Measurements from ENCODE around the gene SPRED2.
"Not testable (repeated sequence)": the region's sequence is repeated elsewhere in the genome, so short reads cannot be mapped to it uniquely, and the experiment has no call there.

Gene SPRED2

GRCh38 chr2:65340898-65341681, 91.3 kb downstream of the SPRED2 start:
- no peak for DNase-seq (ENCODE audit: low read depth)

GRCh38 chr2:65339648-65340047, 92.8 kb downstream of the SPRED2 start:
- DNase-seq (ENCODE audit: low read depth), result no peak

- DNase-seq (ENCODE audit: low read depth), result not testable (repeated sequence)
Measured at GRCh38 chr2:65338830-65339495, 93.4 kb downstream of the SPRED2 start.

DNA sequence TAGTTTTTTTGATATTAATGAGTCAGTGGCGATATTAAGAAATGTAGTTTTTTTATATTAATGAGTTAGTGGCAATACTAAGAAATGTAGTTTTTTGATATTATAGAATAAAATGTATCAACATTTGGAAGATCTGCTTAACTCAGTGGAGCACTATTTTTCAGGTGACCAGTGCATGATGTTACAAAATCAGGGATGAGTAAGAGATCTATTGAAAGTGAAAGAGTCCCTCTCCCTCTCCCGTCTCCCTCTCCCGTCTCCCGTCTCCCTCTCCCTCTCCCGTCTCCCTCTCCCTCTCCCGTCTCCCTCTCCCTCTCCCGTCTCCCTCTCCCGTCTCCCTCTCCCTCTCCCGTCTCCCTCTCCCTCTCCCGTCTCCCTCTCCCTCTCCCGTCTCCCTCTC, 94.5 kb downstream of the SPRED2 start:
- DNase-seq (ENCODE audit: low read depth), result not testable (repeated sequence)

GRCh38 chr2:65334714-65335113, 97.7 kb downstream of the SPRED2 start:
- no peak for DNase-seq (ENCODE audit: low read depth)

DNA sequence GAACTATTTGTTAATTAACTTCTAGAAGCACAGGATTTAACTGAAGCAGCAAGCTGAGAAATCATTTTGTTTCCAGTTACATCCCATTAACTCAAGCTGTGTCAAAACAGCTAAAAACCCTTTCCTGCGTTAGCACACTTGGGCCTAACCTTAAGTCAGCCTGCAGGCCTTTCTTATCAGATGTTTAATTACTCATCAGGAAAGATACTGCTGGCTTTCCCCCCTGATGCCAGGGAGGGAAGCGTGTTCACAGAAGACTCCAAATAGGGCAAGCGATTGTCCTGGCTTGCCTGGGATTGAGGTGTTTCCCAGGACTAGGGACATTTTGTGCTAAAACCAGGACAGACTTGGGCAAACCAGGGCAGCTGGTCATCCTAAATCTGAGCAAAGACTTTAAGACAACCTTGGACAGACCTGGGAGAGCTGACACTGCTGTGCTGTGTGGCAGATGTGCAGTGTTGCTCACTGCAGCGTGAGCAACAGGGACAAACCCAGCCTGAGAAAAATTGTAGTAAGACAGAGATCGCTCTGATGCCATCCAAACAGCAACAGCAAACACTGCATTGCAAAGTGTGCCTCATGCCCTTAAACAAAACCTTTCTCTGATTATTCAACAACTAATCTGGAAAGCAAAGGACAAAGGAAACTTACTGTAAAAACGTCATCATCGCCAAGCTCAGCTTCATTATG, 100.9 kb downstream of the SPRED2 start:
- no peak for DNase-seq (ENCODE audit: low read depth)

DNA sequence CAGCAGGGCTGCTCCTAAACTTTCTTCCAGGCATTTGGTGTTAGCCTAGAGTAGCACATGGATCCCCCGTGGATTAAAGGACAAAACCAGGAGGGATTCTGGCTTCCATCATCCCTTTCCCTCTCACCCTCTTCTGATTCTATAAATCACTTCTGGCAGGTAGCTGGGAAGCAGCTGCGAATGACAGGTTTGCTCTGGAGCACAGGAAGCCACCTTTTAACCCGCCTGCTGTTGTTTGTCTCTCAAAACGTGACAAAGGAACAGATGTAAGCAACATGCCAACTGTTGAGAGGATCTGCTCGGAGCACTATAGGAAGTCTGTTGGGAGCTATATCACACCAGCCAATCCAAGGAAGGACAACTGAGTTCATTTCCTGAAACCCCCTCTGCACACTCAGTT, 102.9 kb downstream of the SPRED2 start:
- no peak for DNase-seq (ENCODE audit: low read depth)

- no peak for DNase-seq (ENCODE audit: low read depth)
Measured at GRCh38 chr2:65326276-65326675, 106.1 kb downstream of the SPRED2 start.

DNA sequence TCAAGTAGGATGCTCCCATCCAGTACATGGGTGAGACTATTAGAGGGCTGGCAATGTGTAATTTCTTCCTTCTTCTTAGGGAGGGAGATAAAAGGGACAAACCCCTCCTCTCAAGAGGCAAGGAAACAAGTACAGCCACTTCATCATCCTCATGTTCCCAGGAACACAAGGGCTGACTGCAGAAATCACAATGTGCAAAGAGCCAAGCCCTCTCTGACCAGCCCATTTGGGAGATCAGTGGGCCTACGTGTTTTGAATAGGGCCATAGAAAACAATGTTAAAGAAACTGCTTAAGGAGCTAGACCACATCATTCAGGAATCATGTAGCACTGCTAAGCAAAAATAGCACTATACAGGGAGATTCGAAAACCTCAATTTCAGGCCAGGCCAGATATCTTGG, 107.3 kb downstream of the SPRED2 start:
- DNase-seq (ENCODE audit: low read depth), result no peak

GRCh38 chr2:65320946-65321345, 111.5 kb downstream of the SPRED2 start:
- DNase-seq (ENCODE audit: low read depth), result no peak

GRCh38 chr2:65320042-65320725, 112.2 kb downstream of the SPRED2 start:
- peak; percentile 4 for DNase-seq (ENCODE audit: low read depth)

- DNase-seq (ENCODE audit: low read depth), result no peak
Measured at GRCh38 chr2:65319674-65320041, 112.7 kb downstream of the SPRED2 start.

DNA sequence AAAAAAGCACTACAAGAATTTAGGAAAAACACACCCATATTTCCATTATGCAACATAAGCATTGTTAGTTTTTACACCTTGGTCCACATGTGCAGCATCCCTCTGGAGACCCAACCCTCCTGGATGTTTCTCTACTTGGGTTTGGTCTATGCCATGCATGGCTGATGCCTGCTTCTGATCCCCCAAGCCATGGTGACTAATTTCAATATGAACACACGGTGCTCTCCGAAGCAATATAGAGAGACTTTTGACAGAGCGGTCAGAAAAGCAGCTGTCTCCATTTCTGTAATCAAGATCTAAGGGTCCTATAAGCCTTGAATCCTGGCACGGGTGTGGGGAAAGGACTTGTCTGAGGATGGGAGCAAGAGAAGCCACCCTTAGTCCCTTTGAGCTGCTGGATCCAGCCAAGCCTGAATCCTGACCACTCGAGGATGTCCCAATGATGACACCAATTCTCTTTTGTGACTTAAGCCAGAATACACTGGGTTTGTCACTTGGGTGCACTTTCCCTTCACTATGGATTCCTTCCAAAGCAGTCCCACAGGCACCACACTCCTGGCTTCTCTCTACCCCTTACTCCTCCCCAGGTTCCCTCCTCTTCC, 113.2 kb downstream of the SPRED2 start:
- DNase-seq (ENCODE audit: low read depth), result no peak

- DNase-seq (ENCODE audit: low read depth), result no peak
Measured at GRCh38 chr2:65317841-65318240, 114.6 kb downstream of the SPRED2 start.

- not testable (repeated sequence) for DNase-seq (ENCODE audit: low read depth)
Measured at GRCh38 chr2:65317351-65317750, 115.0 kb downstream of the SPRED2 start.

DNA sequence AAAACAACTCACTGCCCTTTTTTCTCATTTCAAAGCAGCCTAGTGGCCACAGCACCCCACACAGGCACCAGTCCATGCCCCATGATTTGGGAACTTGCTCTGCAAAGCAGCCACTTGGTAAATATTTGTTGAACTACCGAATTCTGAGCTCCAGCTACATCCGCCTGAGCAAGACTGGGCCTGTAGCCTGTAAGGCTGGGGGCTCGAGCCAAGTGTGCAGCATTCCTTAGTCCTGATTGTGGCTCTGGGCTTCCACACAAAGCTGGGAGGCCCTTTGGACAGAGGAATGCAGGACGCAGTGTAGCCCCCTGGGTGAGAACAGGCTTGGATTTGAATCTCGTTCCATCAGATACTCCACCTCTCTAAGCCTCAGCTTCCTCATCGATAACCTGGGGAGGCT, 116.3 kb downstream of the SPRED2 start:
- DNase-seq (ENCODE audit: low read depth), result no peak

DNA sequence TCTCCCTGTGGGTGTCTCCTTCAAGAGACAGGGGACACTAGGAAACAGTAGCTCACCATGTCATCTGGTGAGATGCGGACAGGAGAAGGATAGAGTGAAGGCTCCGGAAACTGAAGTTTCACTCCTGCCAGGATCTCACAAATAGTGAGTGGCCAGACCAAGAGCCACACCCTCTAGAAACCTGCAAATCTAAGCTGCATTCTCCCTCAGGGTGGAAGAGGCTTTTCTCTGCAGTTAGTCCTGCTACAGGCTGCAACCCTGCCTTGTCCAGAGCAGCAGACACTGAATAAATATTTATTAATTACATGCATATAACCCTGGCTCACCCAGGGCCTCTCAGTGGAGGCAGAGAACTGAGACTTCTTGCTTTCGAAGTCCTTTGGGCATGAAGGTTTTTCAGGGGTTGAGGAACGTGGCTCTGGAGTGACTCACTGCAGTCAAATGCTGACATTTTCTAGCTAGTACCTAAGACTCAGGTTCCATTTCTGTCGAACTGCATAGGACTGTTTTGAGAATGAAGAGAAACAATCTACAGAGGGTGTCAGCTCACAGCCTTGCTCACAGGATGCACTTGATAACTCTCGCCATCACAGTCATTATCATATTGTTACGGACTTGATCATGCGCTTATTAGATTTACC, 117.5 kb downstream of the SPRED2 start:
- DNase-seq (ENCODE audit: low read depth), result no peak

GRCh38 chr2:65313954-65314256, 118.5 kb downstream of the SPRED2 start:
- DNase-seq (ENCODE audit: low read depth), result no peak

DNA sequence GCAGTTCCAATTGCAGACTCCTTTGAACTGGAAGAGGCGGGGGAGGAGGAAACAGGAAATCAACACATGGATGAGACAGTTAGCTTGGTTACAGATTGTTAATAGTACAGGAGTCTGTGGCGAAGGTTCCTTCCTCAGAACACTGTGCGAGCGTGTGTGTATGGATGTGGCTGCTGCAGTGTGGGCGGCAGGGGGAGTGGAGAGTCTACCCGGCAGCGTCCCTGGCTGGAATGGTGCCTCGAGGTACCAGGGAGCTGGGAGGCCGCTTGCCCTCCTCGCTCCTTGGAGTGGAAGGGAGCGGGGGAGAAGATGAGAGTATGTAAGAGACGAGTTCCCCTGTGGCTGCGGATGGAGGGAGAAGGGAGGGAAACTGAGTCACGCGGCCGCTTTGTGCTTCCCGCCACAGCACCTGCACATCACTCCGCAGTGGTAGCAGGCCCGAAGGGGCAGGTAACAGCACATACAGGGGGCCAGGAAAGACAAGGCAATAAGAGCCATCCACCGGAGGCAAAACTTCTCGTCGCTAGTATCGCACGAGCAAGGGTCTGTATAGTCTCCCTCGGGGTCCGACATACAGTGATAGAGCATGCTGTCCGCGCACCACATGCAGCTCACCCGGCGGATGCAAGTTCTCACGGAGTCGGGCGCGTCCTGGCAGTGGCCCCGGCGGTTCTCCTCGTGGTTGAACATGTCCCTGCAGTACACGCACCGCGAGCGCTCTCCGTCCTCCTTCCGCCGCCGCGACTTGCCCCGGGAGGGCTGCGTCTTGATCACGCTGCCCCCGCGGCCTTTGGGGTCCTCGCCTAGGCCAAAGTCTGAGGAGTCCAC, 119.1 kb downstream of the SPRED2 start:
- no peak for DNase-seq (ENCODE audit: low read depth)

DNA sequence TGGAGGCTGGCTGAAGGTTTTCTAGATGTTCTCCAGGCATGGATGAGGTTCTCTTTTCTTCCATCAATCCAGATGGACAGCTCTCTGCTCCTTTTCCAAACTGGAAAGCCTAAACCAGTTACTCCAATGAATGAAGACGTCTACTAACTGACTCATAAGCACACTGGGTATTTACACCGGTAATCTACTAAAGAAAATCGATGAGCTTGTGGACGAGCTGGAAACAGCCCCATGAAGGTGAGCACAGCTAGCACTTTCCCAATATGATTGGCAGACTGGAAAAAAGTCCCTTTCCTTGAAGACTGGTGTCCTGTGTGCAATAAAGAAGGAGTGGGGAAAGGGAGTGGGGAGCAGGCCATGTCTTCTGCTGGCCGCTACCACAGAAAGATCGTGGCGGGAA, 120.8 kb downstream of the SPRED2 start:
- no peak for DNase-seq (ENCODE audit: low read depth)

DNA sequence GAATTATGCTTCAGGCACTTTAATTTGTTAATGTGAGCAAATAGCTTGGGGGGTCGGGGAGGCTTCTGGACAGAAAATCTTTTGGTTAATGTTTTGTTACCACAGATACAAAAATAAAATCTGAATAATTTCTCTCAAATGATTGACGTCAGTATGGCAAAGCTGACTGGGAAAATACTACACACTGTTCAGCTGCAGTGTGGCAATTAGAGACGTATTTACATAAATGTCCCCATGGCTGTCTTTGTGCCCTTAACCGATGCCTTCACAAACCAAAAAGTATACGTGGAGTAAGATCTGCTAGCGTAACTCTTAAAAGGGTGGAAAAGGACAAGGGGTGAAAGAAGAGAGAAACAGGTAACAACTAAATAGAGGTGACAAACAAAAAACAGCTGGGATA, 121.3 kb downstream of the SPRED2 start:
- no peak for DNase-seq (ENCODE audit: low read depth)
